Tibial nerve (tissue), 4 donors: ENCODE measurements around the gene NTMT2.

Source experiments
- EP300 ChIP-seq, 2 donors: sonication (generic); formaldehyde crosslinking; IDR thresholded peaks; one replicate each; pipeline ENCODE4 v1.6.1; 2017; ENCODE audit warnings: antibody characterized with exemption in 2 of 2, mild to moderate bottlenecking in 1 of 2
- POLR2A ChIP-seq, 2 donors: fragments of 450-650 bp; IDR thresholded peaks; one replicate each; pipeline ENCODE4 v1.6.1; 2017; ENCODE audit warnings: antibody characterized with exemption in 2 of 2, mild to moderate bottlenecking in 2 of 2, moderate library complexity in 2 of 2
- TF ChIP-seq, protein P1 (sequence below), 5 experiments: fragments of 200-600 bp in 3 of 5; fragments of 450-650 bp in 2 of 5; sonication (generic) in 3 of 5; IDR thresholded peaks; one replicate each; pipeline ENCODE4 v1.5.1; 2016 to 2019; ENCODE audit warnings: antibody characterized with exemption in 5 of 5, mild to moderate bottlenecking in 3 of 5, moderate library complexity in 2 of 5

DNA sequence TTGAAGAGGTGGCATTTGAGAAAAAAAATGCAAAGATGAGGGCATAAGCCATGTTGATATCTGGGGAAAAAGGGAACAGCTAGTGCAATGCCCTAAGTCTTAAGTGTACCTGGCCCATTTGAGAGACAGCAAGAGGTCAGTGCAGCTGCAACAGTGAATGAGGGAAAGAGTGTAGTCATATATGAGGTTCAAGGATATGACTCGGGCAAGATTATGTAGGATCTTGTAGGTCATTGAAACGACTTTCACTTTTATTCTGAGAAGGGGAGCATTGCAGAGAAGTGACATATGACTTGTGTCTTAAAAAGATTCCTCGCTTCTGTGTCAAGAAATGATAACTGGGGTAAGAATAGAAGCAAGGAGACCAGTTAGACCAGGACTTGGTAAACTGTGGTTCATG is 31.0 kb downstream of the NTMT2 start:
- TF ChIP-seq, protein P1, sequence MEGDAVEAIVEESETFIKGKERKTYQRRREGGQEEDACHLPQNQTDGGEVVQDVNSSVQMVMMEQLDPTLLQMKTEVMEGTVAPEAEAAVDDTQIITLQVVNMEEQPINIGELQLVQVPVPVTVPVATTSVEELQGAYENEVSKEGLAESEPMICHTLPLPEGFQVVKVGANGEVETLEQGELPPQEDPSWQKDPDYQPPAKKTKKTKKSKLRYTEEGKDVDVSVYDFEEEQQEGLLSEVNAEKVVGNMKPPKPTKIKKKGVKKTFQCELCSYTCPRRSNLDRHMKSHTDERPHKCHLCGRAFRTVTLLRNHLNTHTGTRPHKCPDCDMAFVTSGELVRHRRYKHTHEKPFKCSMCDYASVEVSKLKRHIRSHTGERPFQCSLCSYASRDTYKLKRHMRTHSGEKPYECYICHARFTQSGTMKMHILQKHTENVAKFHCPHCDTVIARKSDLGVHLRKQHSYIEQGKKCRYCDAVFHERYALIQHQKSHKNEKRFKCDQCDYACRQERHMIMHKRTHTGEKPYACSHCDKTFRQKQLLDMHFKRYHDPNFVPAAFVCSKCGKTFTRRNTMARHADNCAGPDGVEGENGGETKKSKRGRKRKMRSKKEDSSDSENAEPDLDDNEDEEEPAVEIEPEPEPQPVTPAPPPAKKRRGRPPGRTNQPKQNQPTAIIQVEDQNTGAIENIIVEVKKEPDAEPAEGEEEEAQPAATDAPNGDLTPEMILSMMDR (IDR thresholded peaks at IDR 0.05): no peak
- TF ChIP-seq POLR2A (IDR thresholded peaks at IDR 0.05): no peak
- TF ChIP-seq EP300 (IDR thresholded peaks at IDR 0.05): no peak
